Measurements from ENCODE around the gene RRM2. TPM values are rescaled to one million over a fixed set of nuclear protein-coding genes. Genes with fewer than 3 reads are reported as not detected.
"Not testable (repeated sequence)": the region's sequence is repeated elsewhere in the genome, so short reads cannot be mapped to it uniquely, and the experiment has no call there.

RRM2 gene
- total RNA-seq, 2 donors from 2014 or later, result 1.9 to 6.1 TPM

- DNase-seq (ENCODE audit: low spot score), result no peak
- H3K36me3 ChIP-seq, result no peaks in the 10 kb centered on the region
- WGBS, result 96% methylated on average over 10 of the region's 10 CpGs
- H3K27me3 ChIP-seq (replicated peaks; ENCODE audit: insufficient read depth), result no peaks in the 10 kb centered on the region
- H3K27ac ChIP-seq, result no peak overlapping the region
- intact Hi-C loops (cut with DNase I), result no loop called here
- no peaks in the 10 kb centered on the region for H3K4me1 ChIP-seq (replicated peaks)
- no peak overlapping the region for H3K4me3 ChIP-seq
- TF ChIP-seq POLR2AphosphoS5 (IDR thresholded peaks at IDR 0.05) (no peak), POLR2A (IDR thresholded peaks at IDR 0.05) (no peak), CTCF (IDR thresholded peaks at IDR 0.05) (no peak)
- no peaks in the 10 kb centered on the region for H3K9me3 ChIP-seq
These were observed 25.9 kb upstream of the RRM2 start for GRCh38 chr2:10096641-10097040.

GRCh38 chr2:10097352-10098148 lies 25.0 kb upstream of the RRM2 start:
- DNase-seq (ENCODE audit: low spot score), result peak; percentile 34
- Histone ChIP-seq H3K9me3 (no peaks in the 10 kb centered on the region), H3K27me3 (replicated peaks; ENCODE audit: insufficient read depth) (no peaks in the 10 kb centered on the region), H3K4me1 (replicated peaks) (no peaks in the 10 kb centered on the region), H3K36me3 (no peaks in the 10 kb centered on the region), H3K4me3 (no peak overlapping the region), H3K27ac (no peak overlapping the region)
- TF ChIP-seq POLR2A (IDR thresholded peaks at IDR 0.05), result no peak
- peak; percentile 43 to 84 (median 64) for TF ChIP-seq CTCF (IDR thresholded peaks at IDR 0.05)
- 34% methylated on average over 16 of the region's 16 CpGs for WGBS
- intact Hi-C loops (cut with DNase I), result no loop called here

GRCh38 chr2:10101491-10101890 lies 21.0 kb upstream of the RRM2 start:
- Histone ChIP-seq H3K27me3 (replicated peaks; ENCODE audit: insufficient read depth) (no peaks in the 10 kb centered on the region), H3K27ac (no peak overlapping the region), H3K4me1 (replicated peaks) (no peaks in the 10 kb centered on the region), H3K9me3 (no peaks in the 10 kb centered on the region), H3K4me3 (no peak overlapping the region), H3K36me3 (no peaks in the 10 kb centered on the region)
- intact Hi-C loops (cut with DNase I), result no loop called here
- 70% methylated on average over 7 of the region's 7 CpGs for WGBS
- no peak for DNase-seq (ENCODE audit: low spot score)
- TF ChIP-seq CTCF (IDR thresholded peaks at IDR 0.05) (no peak), POLR2AphosphoS5 (IDR thresholded peaks at IDR 0.05) (no peak), POLR2A (IDR thresholded peaks at IDR 0.05) (no peak)

- 80% methylated on average over 6 of the region's 6 CpGs for WGBS
- H3K27ac ChIP-seq, result no peak overlapping the region
- H3K4me3 ChIP-seq, result no peak overlapping the region
- H3K9me3 ChIP-seq, result no peaks in the 10 kb centered on the region
- no peaks in the 10 kb centered on the region for H3K36me3 ChIP-seq
- H3K4me1 ChIP-seq (replicated peaks), result no peaks in the 10 kb centered on the region
- TF ChIP-seq POLR2A (IDR thresholded peaks at IDR 0.05) (no peak), POLR2AphosphoS5 (IDR thresholded peaks at IDR 0.05) (no peak), CTCF (IDR thresholded peaks at IDR 0.05) (no peak)
- no peak for DNase-seq (ENCODE audit: low spot score)
- H3K27me3 ChIP-seq (replicated peaks; ENCODE audit: insufficient read depth), result no peaks in the 10 kb centered on the region
- intact Hi-C loops (cut with DNase I), result no loop called here
These were observed 19.4 kb upstream of the RRM2 start for GRCh38 chr2:10103179-10103578.

- H3K27ac ChIP-seq; DNase-seq (ENCODE audit: low spot score); H3K9me3 ChIP-seq; H3K4me3 ChIP-seq; H3K36me3 ChIP-seq; intact Hi-C loops (cut with DNase I); H3K4me1 ChIP-seq (replicated peaks); H3K27me3 ChIP-seq (replicated peaks; ENCODE audit: insufficient read depth): not testable (repeated sequence)
These were observed 17.6 kb upstream of the RRM2 start for GRCh38 chr2:10104906-10105305.
